ENCODE data around the gene RAP1GAP2. TPM values are rescaled to one million over a fixed set of nuclear protein-coding genes. Genes with fewer than 3 reads are reported as not detected.

Gene RAP1GAP2
- total RNA-seq, 3 donors from 2014 or later (not counting 1 experiment from before 2014, with no cell fraction given), result 274 to 418 (median 390) TPM

DNA sequence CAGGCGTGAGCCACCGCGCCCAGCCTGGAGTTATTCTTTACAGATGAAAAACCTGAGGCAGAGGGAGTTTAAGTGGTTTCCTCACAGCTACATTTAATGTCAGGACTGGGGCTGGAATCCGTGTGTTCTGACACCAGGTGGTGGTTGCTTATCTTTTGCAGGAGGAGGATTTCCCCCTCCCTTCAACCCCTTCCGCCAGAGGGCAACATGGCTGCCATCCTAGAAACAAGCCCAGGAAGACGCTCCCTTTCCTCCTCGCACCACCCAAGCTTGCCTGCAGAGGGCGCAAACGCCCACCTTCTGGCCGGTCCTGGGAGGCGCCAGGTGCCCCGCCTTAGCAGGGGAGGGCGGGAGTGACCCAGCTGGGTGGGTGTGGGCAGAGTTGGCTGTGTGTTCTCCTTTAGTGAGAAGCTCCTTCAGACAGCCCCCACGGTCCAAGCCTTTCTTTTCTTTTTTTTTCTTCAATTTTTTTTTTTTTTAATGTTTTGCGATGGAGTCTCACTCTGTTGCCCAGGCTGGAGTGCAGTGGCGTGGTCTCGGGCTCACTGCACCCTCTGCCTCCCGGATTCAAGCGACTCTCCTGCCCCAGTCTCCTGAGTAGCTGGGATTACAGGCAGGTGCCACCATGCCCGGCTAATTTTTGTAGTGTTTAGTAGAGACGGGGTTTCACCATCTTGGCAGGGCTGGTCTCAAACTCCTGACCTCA, 9.9 kb upstream of the RAP1GAP2 start:
- no peaks in the 10 kb centered on the region for H3K27me3 Mint-ChIP-seq (ENCODE audit: low read depth in 2 of 2)
- no peak overlapping the region for H3K27ac Mint-ChIP-seq
- intact Hi-C loops (cut with micrococcal nuclease), result loop anchor here (1.0 to 5.0 kb wide), 2 partner anchors 51 to 226 kb away; no protein-coding TSS in a partner anchor
- H3K4me1 ChIP-seq (ENCODE audit: control insufficient read depth, insufficient read depth, low read length), result peaks cover 26% of the 10 kb centered on the region
- TF ChIP-seq, protein P1, sequence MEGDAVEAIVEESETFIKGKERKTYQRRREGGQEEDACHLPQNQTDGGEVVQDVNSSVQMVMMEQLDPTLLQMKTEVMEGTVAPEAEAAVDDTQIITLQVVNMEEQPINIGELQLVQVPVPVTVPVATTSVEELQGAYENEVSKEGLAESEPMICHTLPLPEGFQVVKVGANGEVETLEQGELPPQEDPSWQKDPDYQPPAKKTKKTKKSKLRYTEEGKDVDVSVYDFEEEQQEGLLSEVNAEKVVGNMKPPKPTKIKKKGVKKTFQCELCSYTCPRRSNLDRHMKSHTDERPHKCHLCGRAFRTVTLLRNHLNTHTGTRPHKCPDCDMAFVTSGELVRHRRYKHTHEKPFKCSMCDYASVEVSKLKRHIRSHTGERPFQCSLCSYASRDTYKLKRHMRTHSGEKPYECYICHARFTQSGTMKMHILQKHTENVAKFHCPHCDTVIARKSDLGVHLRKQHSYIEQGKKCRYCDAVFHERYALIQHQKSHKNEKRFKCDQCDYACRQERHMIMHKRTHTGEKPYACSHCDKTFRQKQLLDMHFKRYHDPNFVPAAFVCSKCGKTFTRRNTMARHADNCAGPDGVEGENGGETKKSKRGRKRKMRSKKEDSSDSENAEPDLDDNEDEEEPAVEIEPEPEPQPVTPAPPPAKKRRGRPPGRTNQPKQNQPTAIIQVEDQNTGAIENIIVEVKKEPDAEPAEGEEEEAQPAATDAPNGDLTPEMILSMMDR (IDR thresholded peaks at IDR 0.05), result peak; percentile 96
- no peak overlapping the region for H3K4me3 Mint-ChIP-seq
- WGBS (ENCODE audit: insufficient coverage), result 29% methylated on average over 20 of the region's 21 CpGs
- DNase-seq (peak; percentile 93 to 95), ATAC-seq (peak; percentile 98 to 99 (median 99))
- H3K9me3 Mint-ChIP-seq, result no peaks in the 10 kb centered on the region
- no peaks in the 10 kb centered on the region for H3K9me3 ChIP-seq (ENCODE audit: control insufficient read depth, insufficient read depth, low read length)
- H3K4me1 Mint-ChIP-seq, result peaks cover 5 to 18% of the 10 kb centered on the region in 2 donors
- H3K36me3 ChIP-seq (ENCODE audit: control insufficient read depth, insufficient read depth, low read length), result no peaks in the 10 kb centered on the region
- no peak overlapping the region for H3K4me3 ChIP-seq (ENCODE audit: low read length)
- H3K36me3 Mint-ChIP-seq, result no peaks in the 10 kb centered on the region
- no peak overlapping the region for H3K27ac ChIP-seq (ENCODE audit: low read length)
- H3K27me3 ChIP-seq (ENCODE audit: control insufficient read depth, insufficient read depth, low read length), result no peaks in the 10 kb centered on the region

DNA sequence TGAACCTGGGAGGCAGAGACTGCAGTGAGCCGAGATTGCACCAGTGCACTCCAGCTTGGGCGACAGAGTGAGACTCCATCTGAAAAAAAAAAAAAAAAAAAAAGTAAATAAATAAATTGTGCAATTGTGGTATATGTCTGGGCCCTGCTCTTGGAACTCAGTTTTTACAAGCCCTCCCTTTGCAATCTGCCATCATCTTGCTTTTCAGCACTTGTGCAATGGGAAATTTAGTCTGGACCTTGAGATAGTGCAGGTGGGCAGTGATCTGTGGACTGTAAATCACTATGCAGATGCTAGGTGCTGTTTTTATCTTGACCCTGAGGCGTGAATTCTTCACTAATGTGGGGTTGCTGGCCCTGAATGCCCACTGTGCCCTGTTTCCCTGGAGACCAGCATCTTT, 6.5 kb upstream of the RAP1GAP2 start:
- intact Hi-C loops (cut with micrococcal nuclease), result loop anchor here (5.0 kb wide), 2 partner anchors 38 to 223 kb away; no protein-coding TSS in a partner anchor
- Histone ChIP-seq H3K36me3 (ENCODE audit: control insufficient read depth, insufficient read depth, low read length) (no peaks in the 10 kb centered on the region), H3K4me1 (ENCODE audit: control insufficient read depth, insufficient read depth, low read length) (peaks cover 60% of the 10 kb centered on the region), H3K4me3 (ENCODE audit: low read length) (no peak overlapping the region), H3K9me3 (ENCODE audit: control insufficient read depth, insufficient read depth, low read length) (no peaks in the 10 kb centered on the region), H3K27ac (ENCODE audit: low read length) (no peak overlapping the region), H3K27me3 (ENCODE audit: control insufficient read depth, insufficient read depth, low read length) (no peaks in the 10 kb centered on the region)
- TF ChIP-seq, protein P1 (IDR thresholded peaks at IDR 0.05), result no peak
- no peaks in the 10 kb centered on the region for H3K36me3 Mint-ChIP-seq
- ATAC-seq (no peak), DNase-seq (no peak)
- H3K27me3 Mint-ChIP-seq (ENCODE audit: low read depth in 2 of 2), result no peaks in the 10 kb centered on the region
- H3K27ac Mint-ChIP-seq, result no peak overlapping the region
- H3K4me1 Mint-ChIP-seq, result peaks cover 36 to 52% of the 10 kb centered on the region in 2 donors
- no peak overlapping the region for H3K4me3 Mint-ChIP-seq
- 74% methylated on average over 3 of the region's 3 CpGs for WGBS (ENCODE audit: insufficient coverage)
- H3K9me3 Mint-ChIP-seq, result no peaks in the 10 kb centered on the region

DNA sequence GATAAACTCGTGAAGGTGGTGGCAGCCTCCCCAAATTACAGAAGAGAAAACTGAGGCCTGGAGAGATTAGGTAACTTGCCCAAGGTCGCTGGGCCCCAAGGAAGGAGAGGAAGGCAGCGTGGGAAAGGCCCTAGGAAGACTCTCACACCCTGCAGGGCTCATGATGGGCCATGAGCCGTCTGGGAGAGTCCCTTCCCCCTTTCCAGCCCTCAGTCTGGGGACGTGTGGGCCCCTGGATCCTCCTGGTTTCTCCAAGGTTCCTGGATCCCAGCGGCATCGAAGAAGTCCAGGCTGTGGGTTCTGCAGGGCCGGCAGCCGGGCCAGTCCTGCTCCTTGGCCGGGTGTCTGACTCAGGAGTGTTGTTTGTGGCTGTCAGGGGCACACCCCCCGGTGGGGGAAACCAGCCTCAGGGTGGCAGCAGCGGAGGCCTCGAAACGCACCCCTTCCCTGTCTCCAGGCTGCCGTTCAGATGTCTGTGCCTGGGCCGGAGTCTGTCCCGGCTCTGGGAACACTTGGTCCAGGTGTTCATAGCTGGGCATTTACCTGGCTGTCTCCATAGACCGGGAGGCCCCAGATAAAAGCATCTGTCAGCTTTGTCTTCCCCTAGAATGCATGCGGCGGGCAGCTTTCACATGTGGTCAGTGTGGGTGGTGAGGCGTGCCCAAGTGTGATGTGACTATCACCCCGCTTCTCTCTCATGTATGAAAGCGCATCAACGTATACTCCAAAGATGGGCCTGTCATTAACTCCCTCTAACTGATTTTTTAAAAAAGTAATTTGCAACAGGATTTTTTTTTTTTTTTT, 3.7 kb upstream of the RAP1GAP2 start:
- Histone ChIP-seq H3K4me3 (ENCODE audit: low read length) (peak overlapping the region; percentile 33), H3K36me3 (ENCODE audit: control insufficient read depth, insufficient read depth, low read length) (no peaks in the 10 kb centered on the region), H3K9me3 (ENCODE audit: control insufficient read depth, insufficient read depth, low read length) (no peaks in the 10 kb centered on the region), H3K27me3 (ENCODE audit: control insufficient read depth, insufficient read depth, low read length) (no peaks in the 10 kb centered on the region), H3K4me1 (ENCODE audit: control insufficient read depth, insufficient read depth, low read length) (peaks cover 67% of the 10 kb centered on the region), H3K27ac (ENCODE audit: low read length) (peak overlapping the region; percentile 57)
- peak overlapping the region; percentile 93 for H3K4me3 Mint-ChIP-seq
- WGBS (ENCODE audit: insufficient coverage), result 11% methylated on average over 21 of the region's 24 CpGs
- peaks cover 62 to 81% of the 10 kb centered on the region in 2 donors for H3K4me1 Mint-ChIP-seq
- no peaks in the 10 kb centered on the region for H3K36me3 Mint-ChIP-seq
- peak; percentile 51 to 68 (median 61) for ATAC-seq
- DNase-seq, result peak; percentile 87 to 94
- TF ChIP-seq, protein P1 (IDR thresholded peaks at IDR 0.05), result no peak
- intact Hi-C loops (cut with micrococcal nuclease), result loop anchor here (1.0 to 5.0 kb wide), 2 partner anchors 22 to 35 kb away; no protein-coding TSS in a partner anchor
- H3K27me3 Mint-ChIP-seq (ENCODE audit: low read depth in 2 of 2), result no peaks in the 10 kb centered on the region
- no peaks in the 10 kb centered on the region for H3K9me3 Mint-ChIP-seq
- H3K27ac Mint-ChIP-seq, result peak overlapping the region; percentile 88 to 91

Measured in natural killer cell (primary cell).